DMS153 (cell line): ENCODE data around the gene CGB1.
A peak's percentile ranks its signal among the peaks of the same experiment; 100 is the strongest.
"Not testable (repeated sequence)": the region's sequence is repeated elsewhere in the genome, so short reads cannot be mapped to it uniquely, and the experiment has no call there.

Source experiments
- DNase-seq: peaks from one replicate; lab custom pipeline; 2025; lab: John Stamatoyannopoulos, UW

The CGB1 gene

DNA sequence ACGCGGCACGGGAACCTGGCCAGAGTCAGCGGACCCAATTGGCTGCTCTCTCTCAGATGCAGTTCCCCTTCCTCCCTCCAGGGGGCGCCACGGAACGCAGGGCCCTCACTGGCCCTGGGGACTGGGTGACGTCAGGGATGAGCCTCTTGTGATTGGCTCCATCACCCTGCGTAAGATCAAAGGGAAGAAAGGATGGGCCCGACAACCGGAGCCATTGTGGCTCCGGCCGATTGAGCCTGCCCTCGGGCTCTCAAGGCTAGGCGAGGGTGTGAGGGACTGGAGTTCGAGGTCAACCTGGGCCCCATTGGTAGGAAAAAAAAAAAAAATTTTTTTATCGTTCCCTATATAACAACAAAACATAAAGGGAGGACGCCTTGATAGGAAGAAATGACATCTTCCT lies at the start of gene CGB1:
CGB1 (minus strand) TSS at position 81 of the 400 bp plus-strand sequence. CDS start 184 bp downstream, outside the sequence.
- not testable (repeated sequence) for DNase-seq

DNA sequence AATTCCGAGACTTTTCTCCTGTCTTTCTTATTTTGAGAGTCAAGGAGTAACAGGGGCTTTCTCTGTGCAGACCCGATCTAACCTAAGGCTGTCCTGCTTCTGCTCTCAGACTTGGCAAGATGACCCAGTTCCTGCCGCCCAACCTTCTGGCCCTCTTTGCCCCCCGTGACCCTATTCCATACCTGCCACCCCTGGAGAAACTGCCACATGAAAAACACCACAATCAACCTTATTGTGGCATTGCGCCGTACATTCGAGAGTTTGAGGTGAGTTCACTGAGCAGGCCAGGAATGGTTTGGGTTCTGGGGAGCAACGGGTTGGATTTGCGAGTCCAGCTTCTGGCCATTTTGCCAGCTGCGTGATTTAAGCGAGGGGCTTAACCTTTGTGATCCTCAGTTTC lies 49.6 kb upstream of the CGB1 start:
- DNase-seq, result no peak

DNA sequence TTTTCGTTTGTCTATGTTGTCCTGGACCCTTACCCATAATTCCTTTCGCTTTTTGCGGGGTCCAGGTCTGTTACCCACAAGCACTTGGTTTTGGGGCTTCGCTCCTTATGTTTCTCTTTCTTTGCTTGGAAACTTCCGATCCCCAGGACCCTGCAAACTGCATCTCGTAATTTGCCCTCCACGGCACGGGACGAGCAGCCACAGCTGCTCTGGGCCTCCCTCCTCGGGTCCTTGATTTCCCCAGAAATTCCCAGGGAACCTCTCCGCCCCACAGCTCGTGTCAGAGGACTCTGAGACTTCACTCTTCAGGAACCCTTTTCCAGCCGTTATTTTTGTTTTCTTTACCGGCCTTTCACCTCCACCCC lies 49.2 kb upstream of the CGB1 start:
- no peak for DNase-seq

DNA sequence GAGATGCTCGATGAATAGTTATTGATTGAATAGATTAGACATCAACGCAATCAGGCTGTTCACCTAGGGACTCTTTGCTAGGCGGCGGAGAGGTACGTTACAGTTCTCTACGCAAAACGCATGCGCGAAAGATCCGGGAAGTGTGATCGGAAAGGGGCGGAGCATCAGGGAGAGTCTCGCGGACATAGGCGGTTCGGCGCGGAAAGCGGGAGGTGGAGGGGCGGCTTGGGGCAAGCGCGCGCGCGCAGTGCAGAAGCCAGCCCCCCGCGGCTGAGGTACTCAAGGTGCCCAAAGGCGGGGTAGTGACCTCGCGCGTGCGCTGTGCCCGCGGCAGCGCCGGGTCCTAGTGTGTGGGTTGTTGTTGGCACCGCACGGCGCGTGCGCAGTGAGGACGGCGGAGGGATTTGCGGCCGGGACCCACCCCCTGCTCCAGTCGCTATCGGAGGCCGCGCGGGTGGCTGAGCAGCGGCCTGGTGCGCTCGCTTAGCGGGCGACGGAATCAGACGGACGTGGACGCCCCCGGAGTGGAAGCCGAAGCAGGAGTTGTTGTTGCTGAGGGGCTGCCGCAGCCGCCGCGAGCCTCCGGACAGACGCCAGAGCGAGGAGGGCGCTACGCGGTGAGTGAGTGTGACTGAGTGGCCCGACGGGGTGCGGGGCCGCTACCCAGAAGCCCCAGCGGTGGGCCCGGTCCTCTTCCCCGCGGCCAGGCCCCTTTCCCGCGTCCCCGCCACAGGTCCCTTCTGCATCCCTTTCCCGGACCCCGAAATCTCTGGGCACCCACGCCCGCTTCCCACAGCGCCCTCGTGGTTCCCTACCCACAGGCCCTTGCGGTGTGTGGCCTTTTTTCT lies 48.5 kb upstream of the CGB1 start, which contains the start of gene SNRNP70:
SNRNP70 (plus strand) TSS at position 432 of the 848 bp plus-strand sequence. CDS start 964 bp downstream, outside the sequence.
- DNase-seq, result peak; percentile 98

- no peak for DNase-seq
Measured at GRCh38 chr19:49084206-49085019, 47.7 kb upstream of the CGB1 start.

DNA sequence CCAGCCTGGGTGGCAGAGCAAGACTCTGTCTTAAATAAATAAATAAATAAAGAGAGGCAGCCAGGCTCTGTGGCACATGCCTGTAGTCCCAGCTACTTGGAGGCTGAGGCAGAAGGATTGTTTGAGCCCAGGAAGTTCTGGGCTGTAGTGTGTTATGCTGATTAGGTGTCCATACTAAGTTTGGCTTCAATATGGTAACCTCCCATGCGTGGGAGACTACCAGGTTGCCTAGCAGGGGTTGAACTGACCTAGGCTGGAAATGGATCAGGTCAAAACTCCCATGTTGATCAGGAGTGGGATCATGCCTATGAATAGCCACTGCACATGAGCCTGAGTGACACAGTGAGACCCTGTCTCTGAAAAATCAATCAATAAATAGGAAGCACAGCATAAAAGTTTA lies 44.6 kb upstream of the CGB1 start:
- no peak for DNase-seq

DNA sequence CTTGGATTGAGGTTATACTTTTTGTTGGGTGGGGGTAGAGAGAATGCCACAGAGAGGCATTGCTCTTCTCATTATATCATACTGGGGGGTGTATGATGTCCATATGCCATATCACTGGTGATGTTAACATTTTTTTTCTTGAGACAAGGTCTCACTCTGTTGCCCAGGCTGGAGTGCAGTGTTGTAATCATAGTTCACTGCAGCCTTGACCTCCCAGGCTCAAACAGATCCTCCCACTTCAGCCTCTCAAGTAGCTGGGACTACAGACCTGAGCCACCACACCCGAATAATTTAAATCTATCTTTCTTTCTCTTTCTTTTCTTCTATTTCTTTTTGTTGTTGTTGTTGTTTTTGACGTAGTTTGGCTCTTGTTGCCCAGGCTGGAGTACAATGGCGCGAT lies 43.7 kb upstream of the CGB1 start:
- DNase-seq, result no peak

- not testable (repeated sequence) for DNase-seq
Measured at GRCh38 chr19:49074869-49075268, 38.2 kb upstream of the CGB1 start.

- DNase-seq, result no peak
Measured at GRCh38 chr19:49073514-49074378, 37.1 kb upstream of the CGB1 start.

DNA sequence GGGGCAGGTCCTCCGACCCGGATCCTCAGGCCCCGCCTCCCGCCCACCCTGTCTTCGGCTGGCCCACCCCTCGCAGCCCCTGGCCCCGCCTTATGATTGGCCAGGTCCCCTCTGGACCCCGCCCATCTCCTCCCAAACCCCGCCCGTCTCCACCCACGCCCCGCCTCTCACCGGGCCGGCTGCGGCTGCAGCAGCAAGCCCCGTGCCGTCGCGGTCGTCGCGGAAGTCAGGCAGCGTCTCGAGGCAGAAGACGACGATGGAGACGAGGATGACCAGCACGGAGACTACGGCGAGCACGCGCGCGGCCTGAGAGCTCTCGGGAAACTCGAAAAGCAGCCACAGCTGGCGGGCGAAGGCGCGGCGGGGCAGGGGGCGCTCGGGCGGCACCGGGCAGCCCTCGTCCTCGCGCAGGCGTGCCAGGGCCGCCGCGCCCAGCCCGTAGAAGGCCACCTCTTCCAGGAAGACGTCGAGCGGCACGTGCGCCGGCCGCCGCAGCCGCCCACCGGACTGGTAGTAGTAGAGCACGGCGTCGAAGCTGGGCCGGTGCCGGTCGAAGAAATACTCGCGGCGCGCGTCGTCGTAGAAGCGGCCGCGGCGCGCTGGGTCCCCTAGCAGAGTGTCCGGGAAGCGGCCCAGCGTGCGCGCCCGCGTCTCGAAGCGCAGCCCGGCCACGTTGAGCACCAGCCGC lies 35.3 kb upstream of the CGB1 start:
- DNase-seq, result no peak

DNA sequence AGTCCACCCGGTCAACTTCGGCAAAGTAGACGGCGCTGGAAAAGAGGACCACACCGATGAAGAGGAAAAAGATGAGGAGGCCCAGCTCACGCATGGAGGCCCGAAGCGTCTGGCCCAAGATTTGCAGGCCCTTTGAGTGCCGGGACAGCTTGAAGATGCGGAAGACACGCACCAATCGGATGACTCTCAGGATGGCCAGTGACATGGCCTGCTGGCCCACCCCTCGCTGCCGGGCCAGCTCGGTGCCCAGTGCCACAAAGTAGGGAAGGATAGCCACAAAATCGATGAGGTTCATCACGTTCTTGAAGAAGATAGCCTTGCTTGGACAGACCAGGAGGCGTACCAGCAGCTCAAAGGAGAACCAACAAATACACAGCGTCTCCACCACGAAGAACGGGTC lies 33.7 kb upstream of the CGB1 start:
- DNase-seq, result no peak

GRCh38 chr19:49069026-49069425 lies 32.3 kb upstream of the CGB1 start:
- no peak for DNase-seq

- DNase-seq, result no peak
Measured at GRCh38 chr19:49067554-49067953, 30.9 kb upstream of the CGB1 start.

DNA sequence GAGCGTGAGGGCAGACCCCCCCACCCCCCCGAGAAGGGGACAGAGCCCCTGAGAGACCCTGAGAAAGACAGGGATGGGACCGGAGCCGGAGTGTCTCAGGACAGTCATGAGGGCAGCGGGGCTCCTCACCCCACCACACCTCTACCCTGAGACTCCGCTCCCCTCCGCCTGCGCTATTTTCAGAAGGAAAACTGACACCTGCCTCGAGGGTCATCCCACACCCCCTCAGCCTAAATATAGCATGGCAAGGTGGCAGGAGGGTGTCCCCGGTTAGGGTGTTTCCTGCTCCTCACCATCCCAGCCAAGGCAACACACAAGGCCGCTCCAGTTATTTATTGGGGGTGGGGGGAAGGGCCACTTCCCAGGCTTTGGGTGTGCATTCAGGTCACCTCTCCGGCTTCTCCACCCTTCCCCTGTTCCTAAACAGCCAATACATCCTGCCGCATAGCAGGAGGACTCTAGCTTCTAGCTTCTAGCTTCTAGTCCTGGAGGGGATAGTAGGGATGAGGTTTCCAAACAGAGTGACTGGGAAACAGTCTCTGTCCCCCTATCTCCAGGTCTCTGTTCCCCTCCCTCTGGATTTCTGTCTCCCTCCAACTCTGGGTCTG lies 29.3 kb upstream of the CGB1 start:
- DNase-seq, result no peak

- no peak for DNase-seq
Measured at GRCh38 chr19:49064768-49065611, 28.3 kb upstream of the CGB1 start, which contains the start of gene NTF4. Gene NTF4 (minus strand): TSS chr19:49064818. CDS start chr19:49061997, 2,821 bp downstream.

DNA sequence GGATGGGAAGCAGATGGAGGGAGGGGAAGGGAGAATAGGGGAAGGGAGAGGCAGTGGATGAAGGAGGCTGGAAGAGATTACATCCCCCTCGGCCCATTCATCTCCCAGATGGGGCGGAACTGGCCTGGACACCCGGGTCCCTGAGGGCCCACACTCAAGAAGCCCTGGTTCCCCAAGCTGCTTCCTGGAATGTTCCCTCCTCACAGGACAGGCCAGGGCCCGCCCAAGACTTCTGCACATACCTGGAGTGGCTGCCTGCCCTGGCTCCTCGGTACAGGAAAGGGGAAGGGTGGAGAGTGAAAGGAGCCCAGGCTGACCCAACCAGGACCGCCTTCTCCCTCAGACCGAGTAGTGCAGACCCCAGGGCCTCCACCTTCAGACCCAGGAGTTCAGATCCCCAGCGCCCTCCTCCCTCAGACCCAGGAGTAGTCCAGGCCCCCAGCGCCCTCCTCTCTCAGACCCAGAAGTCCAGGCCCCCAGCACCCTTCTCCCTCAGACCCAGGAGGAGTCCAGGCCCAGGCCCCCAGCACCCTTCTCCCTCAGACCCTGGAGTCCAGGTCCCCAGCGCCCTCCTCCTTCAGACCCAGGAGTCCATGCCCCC lies 27.4 kb upstream of the CGB1 start:
- no peak for DNase-seq

GRCh38 chr19:49061445-49061844 lies 24.8 kb upstream of the CGB1 start:
- DNase-seq, result no peak

- no peak for DNase-seq
Measured at GRCh38 chr19:49061000-49061399, 24.3 kb upstream of the CGB1 start.

- DNase-seq, result no peak
Measured at GRCh38 chr19:49059053-49059452, 22.4 kb upstream of the CGB1 start.

DNA sequence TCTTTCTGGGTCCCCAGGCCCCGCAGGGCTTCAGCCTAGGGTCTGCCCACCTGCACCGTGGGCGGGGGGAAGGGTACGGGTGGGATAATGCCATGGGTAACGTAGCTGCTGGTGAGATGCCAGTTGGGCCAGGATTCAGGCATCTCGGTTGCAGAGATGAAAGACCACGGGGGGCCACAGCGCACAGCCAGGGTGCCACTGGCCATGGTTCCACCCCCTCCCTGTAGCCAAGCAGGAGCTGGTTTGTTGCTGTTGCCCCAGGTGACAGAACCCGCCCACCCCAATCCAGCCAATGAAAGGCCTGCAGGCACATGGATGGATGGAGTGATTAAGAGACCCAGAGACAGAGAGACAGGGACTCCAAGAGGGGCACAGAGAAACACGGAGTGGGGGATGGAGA lies 21.9 kb upstream of the CGB1 start:
- no peak for DNase-seq
